GM21447 (cell line): ENCODE results near the gene MUC13.
"Not testable (repeated sequence)": the region's sequence is repeated elsewhere in the genome, so short reads cannot be mapped to it uniquely, and the experiment has no call there.

Experiments
- ATAC-seq: cut with Tn5 transposase; IDR thresholded peaks from one replicate; pipeline ENCODE4 v1.9.1; 2021; ENCODE audit not compliant: unreplicated experiment

MUC13 gene

GRCh38 chr3:124934577-124934976 is at the start of gene MUC13:
MUC13 (minus strand) TSS chr3:124934751; CDS start chr3:124934712, 39 bp downstream.
- no peak for ATAC-seq

GRCh38 chr3:124982855-124983254 is 48.3 kb upstream of the MUC13 start:
- ATAC-seq: no peak

GRCh38 chr3:124981472-124981871 is 46.9 kb upstream of the MUC13 start:
- ATAC-seq: no peak

- ATAC-seq: no peak
Measured at GRCh38 chr3:124978627-124979026, 44.1 kb upstream of the MUC13 start.

- ATAC-seq: no peak
Measured at GRCh38 chr3:124976383-124976782, 41.8 kb upstream of the MUC13 start.

GRCh38 chr3:124974691-124975090 is 40.1 kb upstream of the MUC13 start:
- no peak for ATAC-seq

GRCh38 chr3:124973290-124973689 is 38.7 kb upstream of the MUC13 start:
- no peak for ATAC-seq

GRCh38 chr3:124972457-124972856 is 37.9 kb upstream of the MUC13 start:
- ATAC-seq: no peak

- no peak for ATAC-seq
Measured at GRCh38 chr3:124969963-124970722, 35.6 kb upstream of the MUC13 start.

- ATAC-seq: no peak
Measured at GRCh38 chr3:124969190-124969589, 34.6 kb upstream of the MUC13 start.

GRCh38 chr3:124967964-124968363 is 33.4 kb upstream of the MUC13 start:
- no peak for ATAC-seq

GRCh38 chr3:124966521-124967445 is 32.2 kb upstream of the MUC13 start:
- no peak for ATAC-seq

GRCh38 chr3:124965413-124965812 is 30.9 kb upstream of the MUC13 start:
- no peak for ATAC-seq

GRCh38 chr3:124964387-124964786 is 29.8 kb upstream of the MUC13 start:
- ATAC-seq: no peak

GRCh38 chr3:124963755-124964154 is 29.2 kb upstream of the MUC13 start:
- ATAC-seq: no peak

- ATAC-seq: no peak
Measured at GRCh38 chr3:124962403-124962940, 27.9 kb upstream of the MUC13 start.

GRCh38 chr3:124960698-124961097 is 26.1 kb upstream of the MUC13 start:
- ATAC-seq: no peak

GRCh38 chr3:124960105-124960504 is 25.6 kb upstream of the MUC13 start:
- ATAC-seq: no peak

GRCh38 chr3:124957951-124958350 is 23.4 kb upstream of the MUC13 start:
- not testable (repeated sequence) for ATAC-seq

- no peak for ATAC-seq
Measured at GRCh38 chr3:124952282-124952855, 17.8 kb upstream of the MUC13 start.

- ATAC-seq: no peak
Measured at GRCh38 chr3:124951511-124952281, 17.1 kb upstream of the MUC13 start.
